Fibroblast of lung (primary cell): ENCODE results near the gene LCE5A. TPM values are rescaled to one million over a fixed set of nuclear protein-coding genes. Genes with fewer than 3 reads are reported as not detected.

Experiments used
- DNase-seq, 2 donors: peaks; one replicate each; pipeline versions ENCODE4 v3.0.0 to v3.0.0-alpha.2; 2010; ENCODE audit warnings: low read depth in 2 of 2
- H2AFZ ChIP-seq: 2 replicates; pipeline ENCODE4 v1.5.1; 2012; ENCODE audit warnings: low read length, control low read depth, inconsistent platforms
- H3K27ac ChIP-seq: 2 replicates; pipeline ENCODE4 v1.5.1; 2011; ENCODE audit warnings: low read length, control low read depth; ENCODE audit not compliant: insufficient read depth
- H3K27me3 ChIP-seq: 2 replicates; pipeline ENCODE4 v1.5.1; 2011; ENCODE audit warnings: mild to moderate bottlenecking, low read length; ENCODE audit not compliant: control insufficient read depth, insufficient read depth
- H3K36me3 ChIP-seq: 2 replicates; pipeline ENCODE4 v1.5.1; 2011; ENCODE audit warnings: low read length; ENCODE audit not compliant: control insufficient read depth, insufficient read depth
- H3K4me1 ChIP-seq: 2 replicates; pipeline ENCODE4 v1.5.1; 2011; ENCODE audit warnings: low read length; ENCODE audit not compliant: control insufficient read depth, insufficient read depth; ENCODE audit errors: extremely low read depth
- H3K4me2 ChIP-seq: 2 replicates; pipeline ENCODE4 v1.5.1; 2011; ENCODE audit warnings: low read length, control low read depth; ENCODE audit not compliant: insufficient read depth; ENCODE audit errors: extremely low read depth
- H3K4me3 ChIP-seq, 4 experiments: fragments of 200-600 bp in 1 of 4; sonication (generic) in 1 of 4; replicated peaks in 1 of 4; 2 replicates each; pipeline ENCODE4 v1.5.1; 2011 to 2016; ENCODE audit warnings: low read length in 4 of 4, low read depth in 3 of 4, mild to moderate bottlenecking in 3 of 4, control low read depth in 2 of 4, inconsistent platforms in 1 of 4, mixed read lengths in 1 of 4; ENCODE audit not compliant: insufficient read depth in 1 of 4; ENCODE audit errors: control extremely low read depth in 1 of 4
- H3K79me2 ChIP-seq: 2 replicates; pipeline ENCODE4 v1.5.1; 2012; ENCODE audit warnings: mild to moderate bottlenecking, low read length, inconsistent platforms; ENCODE audit not compliant: control insufficient read depth, insufficient read depth
- H3K9ac ChIP-seq: 2 replicates; pipeline ENCODE4 v1.5.1; 2011; ENCODE audit warnings: mild to moderate bottlenecking, low read length, control low read depth; ENCODE audit not compliant: insufficient read depth
- H3K9me3 ChIP-seq: 2 replicates; pipeline ENCODE4 v1.5.1; 2012; ENCODE audit warnings: low read depth, low read length; ENCODE audit not compliant: control insufficient read depth, insufficient read depth
- H4K20me1 ChIP-seq: 2 replicates; pipeline ENCODE4 v1.5.1; 2011; ENCODE audit warnings: low read length; ENCODE audit not compliant: control insufficient read depth, insufficient read depth; ENCODE audit errors: extremely low read depth
- EZH2 ChIP-seq: IDR thresholded peaks from 2 replicates; pipeline ENCODE4 v1.5.1; 2012; ENCODE audit warnings: low read length, control low read depth, mild to moderate bottlenecking; ENCODE audit errors: missing control alignments
- polyA plus RNA-seq, 2 donors: library from polyadenylated mRNA; depleted of rRNA in 1 of 2; stranded (reverse) in 1 of 2; unstranded in 1 of 2; fragments of >200 nt; gene quantifications; 2 replicates each; pipeline ENCODE4 v1.2.1, GENCODE V29; 2011 to 2012; ENCODE audit warnings: missing spikeins in 1 of 2
- total RNA-seq: library from RNA; depleted of rRNA; stranded (reverse); fragments of >200 nt; gene quantifications from 2 replicates; pipeline ENCODE4 v1.2.1, GENCODE V29; 2014
- TF ChIP-seq, protein P1 (sequence below), 2 donors: IDR thresholded peaks in 1 of 2; conservative IDR thresholded peaks in 1 of 2; 1 replicate in 1 of 2; 2 replicates in 1 of 2; pipeline ENCODE4 v1.5.1; 2011 to 2012; ENCODE audit warnings: low read length in 2 of 2, control low read depth in 1 of 2, inconsistent platforms in 1 of 2, low read depth in 1 of 2, mild to moderate bottlenecking in 1 of 2

LCE5A gene
- total and polyA plus RNA-seq, 2 donors (not counting 1 experiment from before 2014, with no cell fraction given) = not detected

DNA sequence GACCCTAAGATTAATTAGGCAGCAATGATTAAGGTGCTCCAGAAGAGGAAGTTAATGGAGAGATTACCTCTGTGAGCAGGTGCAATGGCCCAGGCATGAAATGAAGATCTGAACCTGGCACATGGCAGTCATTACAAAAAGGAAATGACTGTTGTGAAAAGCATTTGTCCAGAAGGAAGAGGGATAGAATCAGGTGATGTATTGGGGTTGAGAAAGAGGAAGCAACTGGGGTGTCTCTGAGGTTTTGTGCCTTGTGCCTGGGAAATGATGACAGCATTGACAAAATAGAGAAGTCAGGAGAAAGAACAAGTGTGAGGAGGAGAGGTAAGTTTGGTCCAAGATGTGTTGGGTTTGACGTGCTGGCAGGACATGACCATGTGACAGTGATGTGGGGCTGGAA lies 9.2 kb downstream of the LCE5A start:
- Histone ChIP-seq H3K27me3 (peaks cover 3% of the 10 kb centered on the region), H3K36me3 (no peaks in the 10 kb centered on the region), H3K9me3 (no peaks in the 10 kb centered on the region), H2AFZ (no peak overlapping the region), H3K4me2 (no peak overlapping the region), H3K79me2 (no peaks in the 10 kb centered on the region), H3K4me3 (no peak overlapping the region), H3K27ac (no peak overlapping the region), H3K9ac (no peak overlapping the region), H4K20me1 (no peaks in the 10 kb centered on the region), H3K4me1 (no peaks in the 10 kb centered on the region)
- no peak for DNase-seq
- TF ChIP-seq EZH2 = no peak
- TF ChIP-seq, protein P1, sequence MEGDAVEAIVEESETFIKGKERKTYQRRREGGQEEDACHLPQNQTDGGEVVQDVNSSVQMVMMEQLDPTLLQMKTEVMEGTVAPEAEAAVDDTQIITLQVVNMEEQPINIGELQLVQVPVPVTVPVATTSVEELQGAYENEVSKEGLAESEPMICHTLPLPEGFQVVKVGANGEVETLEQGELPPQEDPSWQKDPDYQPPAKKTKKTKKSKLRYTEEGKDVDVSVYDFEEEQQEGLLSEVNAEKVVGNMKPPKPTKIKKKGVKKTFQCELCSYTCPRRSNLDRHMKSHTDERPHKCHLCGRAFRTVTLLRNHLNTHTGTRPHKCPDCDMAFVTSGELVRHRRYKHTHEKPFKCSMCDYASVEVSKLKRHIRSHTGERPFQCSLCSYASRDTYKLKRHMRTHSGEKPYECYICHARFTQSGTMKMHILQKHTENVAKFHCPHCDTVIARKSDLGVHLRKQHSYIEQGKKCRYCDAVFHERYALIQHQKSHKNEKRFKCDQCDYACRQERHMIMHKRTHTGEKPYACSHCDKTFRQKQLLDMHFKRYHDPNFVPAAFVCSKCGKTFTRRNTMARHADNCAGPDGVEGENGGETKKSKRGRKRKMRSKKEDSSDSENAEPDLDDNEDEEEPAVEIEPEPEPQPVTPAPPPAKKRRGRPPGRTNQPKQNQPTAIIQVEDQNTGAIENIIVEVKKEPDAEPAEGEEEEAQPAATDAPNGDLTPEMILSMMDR (conservative IDR thresholded peaks at IDR 0.05 in 1 of 2, IDR thresholded peaks at IDR 0.05 in 1 of 2; ENCODE audit: low read depth in 1 of 2, low read length in 2 of 2) = no peak

DNA sequence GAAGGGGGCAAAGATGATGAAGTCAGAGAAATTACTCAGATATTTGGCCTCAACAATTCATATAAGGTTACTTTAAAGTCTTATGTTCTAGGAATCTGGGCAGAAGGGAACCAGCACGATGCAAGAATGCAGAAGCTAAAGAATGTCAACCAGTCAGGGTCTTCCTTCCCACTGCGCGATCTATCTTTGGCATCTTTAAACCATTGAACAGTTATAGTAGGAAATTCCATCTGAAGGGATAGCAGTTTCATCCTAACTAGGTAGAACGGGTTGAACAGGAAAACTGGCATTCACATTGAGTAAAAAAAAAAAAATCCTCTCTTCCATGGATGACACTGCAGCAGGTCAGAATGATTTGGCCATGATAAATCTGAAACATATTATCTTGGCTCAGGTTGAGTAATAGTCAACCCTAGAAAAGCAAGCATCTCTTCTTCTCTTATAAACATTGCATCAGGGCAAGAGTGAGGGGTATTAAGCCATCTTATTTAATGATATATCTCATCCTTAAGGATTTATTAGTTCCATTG lies 10.0 kb downstream of the LCE5A start:
- H2AFZ ChIP-seq = no peak overlapping the region
- no peak overlapping the region for H3K27ac ChIP-seq
- H3K9me3 ChIP-seq = no peaks in the 10 kb centered on the region
- no peak overlapping the region for H3K4me3 ChIP-seq
- no peaks in the 10 kb centered on the region for H3K27me3 ChIP-seq
- no peak overlapping the region for H3K9ac ChIP-seq
- no peaks in the 10 kb centered on the region for H3K4me1 ChIP-seq
- H4K20me1 ChIP-seq = no peaks in the 10 kb centered on the region
- H3K4me2 ChIP-seq = no peak overlapping the region
- no peaks in the 10 kb centered on the region for H3K79me2 ChIP-seq
- no peak for DNase-seq
- H3K36me3 ChIP-seq = no peaks in the 10 kb centered on the region
- TF ChIP-seq EZH2 = no peak
- TF ChIP-seq, protein P1 (conservative IDR thresholded peaks at IDR 0.05 in 1 of 2, IDR thresholded peaks at IDR 0.05 in 1 of 2; ENCODE audit: low read depth in 1 of 2, low read length in 2 of 2) = no peak

DNA sequence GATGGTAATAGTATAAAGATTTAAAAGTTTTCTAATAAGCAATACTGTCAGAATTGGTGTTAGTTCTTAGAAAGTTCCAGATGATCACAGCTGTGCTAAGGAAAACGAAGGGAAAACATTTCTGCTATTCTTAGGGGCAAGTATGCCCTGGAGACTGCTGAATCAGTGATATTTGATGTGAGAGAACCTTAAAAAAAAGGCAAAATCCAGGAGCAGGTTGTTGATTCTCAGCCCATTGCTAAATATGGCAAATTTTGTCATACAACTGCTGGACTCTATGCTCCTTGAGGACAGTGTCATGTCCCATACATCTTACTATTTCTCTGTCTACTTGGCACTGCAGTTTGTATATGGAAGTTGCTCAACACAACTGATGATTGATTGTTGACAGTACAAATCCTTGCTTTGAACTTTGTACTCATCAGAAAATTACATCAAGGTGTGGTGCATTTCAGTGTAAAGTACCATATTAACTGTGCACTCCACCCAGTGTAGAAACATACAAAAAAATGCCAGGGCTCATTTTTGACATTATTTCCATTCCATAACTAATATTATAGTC lies 14.6 kb downstream of the LCE5A start:
- Histone ChIP-seq H3K27ac (no peak overlapping the region), H3K9me3 (no peaks in the 10 kb centered on the region), H4K20me1 (no peaks in the 10 kb centered on the region), H3K27me3 (no peaks in the 10 kb centered on the region), H3K4me2 (no peak overlapping the region), H3K79me2 (no peaks in the 10 kb centered on the region), H2AFZ (no peak overlapping the region), H3K4me3 (no peak overlapping the region), H3K9ac (no peak overlapping the region), H3K4me1 (no peaks in the 10 kb centered on the region), H3K36me3 (no peaks in the 10 kb centered on the region)
- DNase-seq = no peak
- TF ChIP-seq, protein P1 (conservative IDR thresholded peaks at IDR 0.05 in 1 of 2, IDR thresholded peaks at IDR 0.05 in 1 of 2; ENCODE audit: low read depth in 1 of 2, low read length in 2 of 2) = no peak
- no peak for TF ChIP-seq EZH2
